GM18498 (cell line): ENCODE data around the gene SEMA6B.

Experiments
- ATAC-seq: cut with Tn5 transposase; IDR thresholded peaks from one replicate; pipeline ENCODE4 v1.9.1; 2021; ENCODE audit warnings: mild to moderate bottlenecking, moderate library complexity; ENCODE audit not compliant: unreplicated experiment

The SEMA6B gene

GRCh38 chr19:4497770-4498389 is 61.6 kb downstream of the SEMA6B start:
- ATAC-seq = no peak

DNA sequence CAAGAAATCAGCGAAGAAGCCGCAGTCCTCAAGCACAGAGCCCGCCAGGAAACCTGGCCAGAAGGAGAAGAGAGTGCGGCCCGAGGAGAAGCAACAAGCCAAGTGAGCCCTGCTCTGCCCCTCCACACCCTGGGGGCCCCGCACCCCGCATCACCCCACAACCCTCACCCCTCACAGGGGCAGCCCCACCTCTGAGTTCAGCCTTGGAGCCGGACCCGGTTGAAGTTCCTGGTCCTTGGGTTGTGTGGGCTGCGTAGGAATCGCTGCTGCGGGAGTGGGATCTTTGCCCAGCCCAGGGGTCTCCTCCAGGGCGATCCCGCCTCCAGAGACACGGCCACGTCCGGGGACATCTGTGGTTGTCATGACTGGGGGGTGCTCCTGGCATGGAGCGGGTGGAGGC is 63.2 kb downstream of the SEMA6B start:
- ATAC-seq = no peak

DNA sequence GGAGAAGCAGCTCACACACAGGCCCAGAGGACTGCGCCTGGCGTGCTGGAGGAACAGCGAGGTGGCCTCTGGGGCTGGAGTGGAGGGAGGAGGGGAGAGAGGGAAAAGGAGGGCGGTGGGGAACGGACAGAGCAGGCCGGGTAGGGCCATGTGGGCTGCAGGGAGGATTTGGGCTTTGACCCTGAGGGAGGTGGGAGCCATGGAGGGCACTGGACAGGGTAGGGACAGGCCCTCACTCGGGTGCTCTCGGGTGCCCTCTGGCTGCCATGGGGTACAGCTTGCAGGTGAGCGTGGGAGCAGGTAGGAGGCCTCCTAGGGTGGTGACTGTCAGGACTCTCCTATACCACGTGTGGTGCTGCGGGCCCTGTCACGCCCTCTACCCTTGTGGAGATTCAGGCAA is 64.0 kb downstream of the SEMA6B start:
- no peak for ATAC-seq

DNA sequence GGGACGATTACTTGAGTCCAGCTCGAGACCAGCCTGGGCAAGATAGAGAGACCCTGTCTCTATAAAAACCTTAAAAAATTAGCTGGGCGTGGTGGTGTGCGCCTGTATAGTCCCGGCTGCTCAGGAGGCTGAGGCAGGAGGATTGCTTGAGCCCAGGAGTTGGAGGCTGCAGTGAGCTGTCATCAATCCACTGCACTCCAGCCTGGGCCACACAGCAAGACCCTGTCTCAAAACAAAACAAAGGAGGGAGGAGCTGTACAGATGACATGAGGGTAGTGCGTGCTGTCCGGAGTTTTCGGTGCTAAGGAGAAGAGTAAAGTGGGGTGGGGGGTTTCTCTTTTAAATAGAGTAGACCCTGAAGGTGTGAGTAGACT is 64.8 kb downstream of the SEMA6B start:
- ATAC-seq = no peak

GRCh38 chr19:4493929-4494690 is 65.4 kb downstream of the SEMA6B start:
- ATAC-seq = no peak

- ATAC-seq = no peak
Measured at GRCh38 chr19:4493104-4493928, 66.2 kb downstream of the SEMA6B start.
